GM19099 (cell line): Measurements from ENCODE around the gene FNDC3B.

ENCODE experiments used
- POLR2A ChIP-seq: IDR thresholded peaks from 3 replicates; pipeline ENCODE4 v1.6.1; 2011; ENCODE audit warnings: low read depth; ENCODE audit not compliant: insufficient read length; ENCODE audit errors: extremely low read depth

FNDC3B gene

GRCh38 chr3:172410702-172411477 is 371.5 kb downstream of the FNDC3B start:
- TF ChIP-seq POLR2A = no peak

GRCh38 chr3:172411478-172411947 is 372.1 kb downstream of the FNDC3B start:
- no peak for TF ChIP-seq POLR2A

- TF ChIP-seq POLR2A = no peak
These were observed 375.9 kb downstream of the FNDC3B start for GRCh38 chr3:172415323-172415722.

GRCh38 chr3:172437713-172438112 is 398.3 kb downstream of the FNDC3B start:
- no peak for TF ChIP-seq POLR2A

- TF ChIP-seq POLR2A = no peak
These were observed 398.8 kb downstream of the FNDC3B start for GRCh38 chr3:172438186-172438585.

- no peak for TF ChIP-seq POLR2A
These were observed 402.2 kb downstream of the FNDC3B start for GRCh38 chr3:172441581-172441980.

- no peak for TF ChIP-seq POLR2A
These were observed 403.2 kb downstream of the FNDC3B start for GRCh38 chr3:172442606-172443005.

GRCh38 chr3:172444821-172445220 is 405.4 kb downstream of the FNDC3B start:
- TF ChIP-seq POLR2A = no peak

GRCh38 chr3:172446198-172446597 is 406.8 kb downstream of the FNDC3B start:
- no peak for TF ChIP-seq POLR2A

GRCh38 chr3:172447611-172448579 is 408.5 kb downstream of the FNDC3B start, which contains the start of gene GHSR:
Gene GHSR (minus strand): TSS chr3:172448456. CDS start chr3:172448413, 43 bp downstream.
- TF ChIP-seq POLR2A = no peak

- no peak for TF ChIP-seq POLR2A
These were observed 409.5 kb downstream of the FNDC3B start for GRCh38 chr3:172448661-172449465.

GRCh38 chr3:172449466-172450149 is 410.2 kb downstream of the FNDC3B start:
- no peak for TF ChIP-seq POLR2A
